B cell (primary cell): ENCODE results near the gene EDDM13. TPM values are rescaled to one million over a fixed set of nuclear protein-coding genes. Genes with fewer than 3 reads are reported as not detected.

Experiments used
- ATAC-seq: fragments of 200-7000 bp; cut with Tn5 transposase; one replicate; pipeline ENCODE4 v1.10.0; 2021; ENCODE audit warnings: low read depth, mild to moderate bottlenecking, moderate number of reproducible peaks, moderate library complexity
- CTCF ChIA-PET: fragments of 350-600 bp; sonication (Branson Sonifier 250); formaldehyde crosslinking; loops from one replicate; lab custom pipeline; 2021; ENCODE audit warnings: antibody characterized with exemption, inconsistent platforms; lab: Charles Lee
- POLR2A ChIA-PET: fragments of 350-600 bp; sonication (Branson Sonifier 250); formaldehyde crosslinking; loops from one replicate; lab custom pipeline; 2021; ENCODE audit warnings: antibody characterized with exemption; lab: Charles Lee
- DNase-seq: peaks from one replicate; pipeline ENCODE4 v3.0.0; 2013
- H2AFZ ChIP-seq: 2 replicates; pipeline ENCODE4 v1.6.1; 2012; ENCODE audit warnings: mild to moderate bottlenecking, low read depth, low read length; ENCODE audit not compliant: insufficient read depth, poor library complexity, severe bottlenecking
- H3K27ac ChIP-seq, 2 donors: 1 replicate in 1 of 2; 2 replicates in 1 of 2; pipeline ENCODE4 v1.5.1; 2012 to 2013; ENCODE audit warnings: low read length in 2 of 2, mild to moderate bottlenecking in 2 of 2, moderate library complexity in 1 of 2
- H3K27me3 ChIP-seq, 4 experiments: fragments of 200-600 bp in 1 of 4; sonication (generic) in 1 of 4; replicated peaks in 1 of 4; 1 replicate in 2 of 4; 2 replicates in 2 of 4; pipeline versions ENCODE4 v1.6.1 to v1.7.0; 2013 to 2016; ENCODE audit warnings: low read length in 3 of 4, mild to moderate bottlenecking in 2 of 4, mixed read lengths in 1 of 4, moderate library complexity in 1 of 4; ENCODE audit not compliant: insufficient read depth in 4 of 4, control insufficient read depth in 3 of 4; ENCODE audit errors: control extremely low read depth in 1 of 4
- H3K36me3 ChIP-seq, 2 experiments: replicated peaks in 1 of 2; 1 replicate in 1 of 2; 2 replicates in 1 of 2; pipeline versions ENCODE4 v1.6.1 to v1.7.1; 2013; ENCODE audit warnings: low read length in 1 of 2; ENCODE audit not compliant: insufficient read depth in 2 of 2, control insufficient read depth in 1 of 2; ENCODE audit errors: control extremely low read depth in 1 of 2, extremely low read depth in 1 of 2
- H3K4me1 ChIP-seq, 2 donors: fragments of 200-600 bp in 1 of 2; sonication (generic) in 1 of 2; 1 replicate in 1 of 2; 2 replicates in 1 of 2; pipeline versions ENCODE4 v1.5.1 to v1.6.1; 2013 to 2017; ENCODE audit warnings: low read length in 2 of 2; ENCODE audit not compliant: control insufficient read depth in 2 of 2, insufficient read depth in 2 of 2
- H3K4me2 ChIP-seq: replicated peaks from 2 replicates; pipeline ENCODE3; 2012; ENCODE audit warnings: mild to moderate bottlenecking, low read depth, low read length; ENCODE audit not compliant: poor library complexity, severe bottlenecking
- H3K4me3 ChIP-seq, 5 experiments: fragments of 200-600 bp in 1 of 5; sonication (generic) in 1 of 5; 1 replicate in 3 of 5; 2 replicates in 2 of 5; pipeline versions ENCODE4 v1.5.1 to v1.7.0; 2011 to 2016; ENCODE audit warnings: low read length in 4 of 5, mild to moderate bottlenecking in 4 of 5, low read depth in 2 of 5, control low read depth in 1 of 5, moderate library complexity in 1 of 5; ENCODE audit not compliant: insufficient read depth in 1 of 5; ENCODE audit errors: control extremely low read depth in 1 of 5, extremely low read depth in 1 of 5
- H3K79me2 ChIP-seq: fragments of 200-600 bp; sonication (generic); one replicate; pipeline ENCODE4 v1.6.0; 2016; ENCODE audit warnings: low read length; ENCODE audit not compliant: control insufficient read depth, insufficient read depth
- H3K9ac ChIP-seq: fragments of 200-600 bp; sonication (generic); 2 replicates; pipeline ENCODE4 v1.6.1; 2017; ENCODE audit warnings: mild to moderate bottlenecking, low read length, moderate library complexity
- H3K9me3 ChIP-seq, 3 donors: one replicate each; pipeline versions ENCODE4 v1.6.1 to v1.7.1; 2013; ENCODE audit warnings: low read length in 2 of 3; ENCODE audit not compliant: control insufficient read depth in 2 of 3, insufficient read depth in 1 of 3; ENCODE audit errors: control extremely low read depth in 1 of 3
- H4K20me1 ChIP-seq: 2 replicates; pipeline ENCODE4 v1.6.0; 2012; ENCODE audit warnings: mild to moderate bottlenecking, low read length; ENCODE audit not compliant: insufficient read depth, control insufficient read depth, poor library complexity, severe bottlenecking
- H3K27ac Mint-ChIP-seq: one replicate; pipeline ENCODE4 v1.8.0; 2021; ENCODE audit warnings: mixed read lengths
- H3K27me3 Mint-ChIP-seq: one replicate; pipeline ENCODE4 v1.8.0; 2021; ENCODE audit warnings: mixed read lengths
- H3K4me1 Mint-ChIP-seq: one replicate; pipeline ENCODE4 v1.8.0; 2021; ENCODE audit warnings: mixed read lengths
- H3K4me3 Mint-ChIP-seq: one replicate; pipeline ENCODE4 v1.8.0; 2021; ENCODE audit warnings: mixed read lengths
- H3K9me3 Mint-ChIP-seq: one replicate; pipeline ENCODE4 v1.8.0; 2022; ENCODE audit warnings: mixed read lengths; ENCODE audit not compliant: insufficient read depth
- EZH2 ChIP-seq: IDR thresholded peaks from 2 replicates; pipeline ENCODE4 v1.6.1; 2012; ENCODE audit warnings: borderline replicate concordance, low read depth, mild to moderate bottlenecking, moderate library complexity, low read length; ENCODE audit not compliant: insufficient read depth, poor library complexity, severe bottlenecking
- WGBS: methylation state at CpG from one replicate; pipeline ENCODE4 v1.1.5; 2013; ENCODE audit warnings: missing lambda C conversion rate; ENCODE audit not compliant: insufficient coverage; 5-methylcytosine and 5-hydroxymethylcytosine counted together
- intact Hi-C: fragments of 100-400 bp; cut with micrococcal nuclease; formaldehyde crosslinking; loops from one replicate; pipeline ENCODE4 v1.10.0; 2022
- polyA plus RNA-seq: library from polyadenylated mRNA; depleted of rRNA; stranded (reverse); fragments of >200 nt; gene quantifications from 2 replicates; pipeline ENCODE4 v1.2.3, GENCODE V29; 2012
- total RNA-seq, 2 donors: library from RNA; stranded (reverse); fragments of 120-200 nt in 1 of 2; gene quantifications; 1 replicate in 1 of 2; 2 replicates in 1 of 2; pipeline versions ENCODE4 v1.2.3 to v1.2.4, GENCODE V29; 2013 to 2022
- TF ChIP-seq, protein P1 (sequence below): fragments of 200-600 bp; IDR thresholded peaks from one replicate; pipeline ENCODE4 v1.8.0; 2022; ENCODE audit warnings: antibody characterized with exemption, mild to moderate bottlenecking

The EDDM13 gene
- total and polyA plus RNA-seq, 2 donors (not counting 1 experiment from before 2014, with no cell fraction given): not detected

GRCh38 chr19:56350416-56351045 is 78.0 kb downstream of the EDDM13 start:
- Histone ChIP-seq H3K9ac (no peak overlapping the region), H4K20me1 (no peaks in the 10 kb centered on the region), H2AFZ (no peak overlapping the region), H3K27me3 (no peaks in the 10 kb centered on the region), H3K36me3 (no peaks in the 10 kb centered on the region), H3K4me2 (no peak overlapping the region), H3K9me3 (peaks cover 0 to 3% (median 0%) of the 10 kb centered on the region in 3 donors), H3K4me3 (no peak overlapping the region), H3K27ac (no peak overlapping the region), H3K4me1 (no peaks in the 10 kb centered on the region), H3K79me2 (no peaks in the 10 kb centered on the region)
- no peak overlapping the region for H3K27ac Mint-ChIP-seq
- DNase-seq (peak; percentile 70), ATAC-seq (peak; percentile 56)
- ChIA-PET POLR2A (no interaction called here), CTCF (interaction anchor here (0.5 to 2.5 kb wide), 4 partner anchors 11 to 285 kb away, joined by 4 to 16 read pairs (median 8); no protein-coding TSS in a partner anchor)
- no peak for TF ChIP-seq EZH2
- TF ChIP-seq, protein P1, sequence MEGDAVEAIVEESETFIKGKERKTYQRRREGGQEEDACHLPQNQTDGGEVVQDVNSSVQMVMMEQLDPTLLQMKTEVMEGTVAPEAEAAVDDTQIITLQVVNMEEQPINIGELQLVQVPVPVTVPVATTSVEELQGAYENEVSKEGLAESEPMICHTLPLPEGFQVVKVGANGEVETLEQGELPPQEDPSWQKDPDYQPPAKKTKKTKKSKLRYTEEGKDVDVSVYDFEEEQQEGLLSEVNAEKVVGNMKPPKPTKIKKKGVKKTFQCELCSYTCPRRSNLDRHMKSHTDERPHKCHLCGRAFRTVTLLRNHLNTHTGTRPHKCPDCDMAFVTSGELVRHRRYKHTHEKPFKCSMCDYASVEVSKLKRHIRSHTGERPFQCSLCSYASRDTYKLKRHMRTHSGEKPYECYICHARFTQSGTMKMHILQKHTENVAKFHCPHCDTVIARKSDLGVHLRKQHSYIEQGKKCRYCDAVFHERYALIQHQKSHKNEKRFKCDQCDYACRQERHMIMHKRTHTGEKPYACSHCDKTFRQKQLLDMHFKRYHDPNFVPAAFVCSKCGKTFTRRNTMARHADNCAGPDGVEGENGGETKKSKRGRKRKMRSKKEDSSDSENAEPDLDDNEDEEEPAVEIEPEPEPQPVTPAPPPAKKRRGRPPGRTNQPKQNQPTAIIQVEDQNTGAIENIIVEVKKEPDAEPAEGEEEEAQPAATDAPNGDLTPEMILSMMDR: peak; percentile 99
- H3K4me1 Mint-ChIP-seq: peaks cover 2% of the 10 kb centered on the region
- H3K27me3 Mint-ChIP-seq: no peaks in the 10 kb centered on the region
- no peaks in the 10 kb centered on the region for H3K9me3 Mint-ChIP-seq
- 0% methylated on average over 4 of the region's 8 CpGs for WGBS
- intact Hi-C loops: loop anchor here (1.0 kb wide), 2 partner anchors 274 to 284 kb away; no protein-coding TSS in a partner anchor
- H3K4me3 Mint-ChIP-seq: no peak overlapping the region

DNA sequence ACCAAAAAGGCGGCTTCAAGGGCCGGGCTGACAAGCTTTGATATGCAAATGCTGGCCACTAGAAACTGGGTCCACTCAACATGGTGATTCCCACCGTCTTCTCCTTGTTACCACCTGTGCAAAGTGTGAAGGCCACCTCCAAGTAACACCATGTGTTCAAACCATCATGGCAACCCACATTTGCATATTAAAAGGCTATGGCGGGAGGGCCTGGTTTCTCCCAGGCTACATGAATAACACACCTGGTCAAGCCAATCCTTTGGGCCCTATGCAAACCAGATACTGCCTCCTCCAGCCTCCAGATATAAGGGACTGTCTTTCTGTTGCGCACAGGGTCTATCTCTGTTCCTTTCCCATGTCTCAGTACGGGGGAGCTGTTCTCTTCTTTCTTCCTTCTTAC is 78.7 kb downstream of the EDDM13 start:
- no peak overlapping the region for H3K4me3 ChIP-seq
- intact Hi-C loops: no loop called here
- H3K27ac ChIP-seq: no peak overlapping the region
- H4K20me1 ChIP-seq: no peaks in the 10 kb centered on the region
- ATAC-seq (no peak), DNase-seq (no peak)
- H3K79me2 ChIP-seq: no peaks in the 10 kb centered on the region
- Mint-ChIP-seq H3K27ac (no peak overlapping the region), H3K4me1 (peaks cover 2% of the 10 kb centered on the region), H3K27me3 (no peaks in the 10 kb centered on the region), H3K4me3 (no peak overlapping the region), H3K9me3 (no peaks in the 10 kb centered on the region)
- 86% methylated on average over 6 of the region's 6 CpGs for WGBS
- CTCF ChIA-PET: interaction anchor here (1.1 to 2.8 kb wide), 3 partner anchors 98 to 285 kb away, joined by 3 to 9 read pairs (median 7); no protein-coding TSS in a partner anchor
- no peak overlapping the region for H3K4me2 ChIP-seq
- no peaks in the 10 kb centered on the region for H3K4me1 ChIP-seq
- H3K9me3 ChIP-seq: peaks cover 0 to 3% (median 0%) of the 10 kb centered on the region in 3 donors
- POLR2A ChIA-PET: no interaction called here
- no peaks in the 10 kb centered on the region for H3K36me3 ChIP-seq
- H3K27me3 ChIP-seq: no peaks in the 10 kb centered on the region
- no peak overlapping the region for H2AFZ ChIP-seq
- no peak overlapping the region for H3K9ac ChIP-seq
- TF ChIP-seq, protein P1: no peak
- TF ChIP-seq EZH2: no peak
